H1 (cell line): ENCODE data around the gene SGCE.

Experiments
- BRCA1 ChIP-seq: IDR thresholded peaks from 2 replicates; pipeline ENCODE4 v1.6.1; 2012; ENCODE audit warnings: low read depth, low read length, improper control_type of control experiment
- CBX5 ChIP-seq: fragments of 300-800, 300-1000 bp; sonication (generic); IDR thresholded peaks from 2 replicates; pipeline ENCODE4 v1.7.1; 2016; ENCODE audit warnings: antibody characterized with exemption, low read length, low read depth
- CEBPB ChIP-seq: IDR thresholded peaks from 2 replicates; pipeline ENCODE4 v1.6.1; 2012; ENCODE audit warnings: low read depth, low read length
- EP300 ChIP-seq, 2 experiments: IDR thresholded peaks; 1 replicate in 1 of 2; 2 replicates in 1 of 2; pipeline ENCODE4 v1.6.1; 2011 to 2012; ENCODE audit warnings: low read depth in 2 of 2, low read length in 2 of 2, mild to moderate bottlenecking in 2 of 2, borderline replicate concordance in 1 of 2, inconsistent platforms in 1 of 2, moderate library complexity in 1 of 2
- GABPA ChIP-seq: IDR thresholded peaks from 2 replicates; pipeline ENCODE4 v1.6.1; 2011; ENCODE audit warnings: mild to moderate bottlenecking, low read length, moderate library complexity, borderline replicate concordance; ENCODE audit not compliant: insufficient read depth
- JUN ChIP-seq: IDR thresholded peaks from 2 replicates; pipeline ENCODE4 v1.6.1; 2011; ENCODE audit warnings: low read depth, mild to moderate bottlenecking, improper control_type of control experiment, low read length
- POLR2A ChIP-seq, 2 experiments: IDR thresholded peaks; 1 replicate in 1 of 2; 2 replicates in 1 of 2; pipeline ENCODE4 v1.6.1; 2011; ENCODE audit warnings: low read depth in 2 of 2, low read length in 2 of 2, mild to moderate bottlenecking in 2 of 2; ENCODE audit errors: control extremely low read depth in 1 of 2
- RBBP5 ChIP-seq: IDR thresholded peaks from 2 replicates; pipeline ENCODE4 v1.7.1; 2012; ENCODE audit warnings: low read depth, mild to moderate bottlenecking, inconsistent platforms, low read length, moderate library complexity, borderline replicate concordance
- TAF1 ChIP-seq: IDR thresholded peaks from 2 replicates; pipeline ENCODE4 v1.6.1; 2011; ENCODE audit warnings: mild to moderate bottlenecking, low read depth, low read length

DNA sequence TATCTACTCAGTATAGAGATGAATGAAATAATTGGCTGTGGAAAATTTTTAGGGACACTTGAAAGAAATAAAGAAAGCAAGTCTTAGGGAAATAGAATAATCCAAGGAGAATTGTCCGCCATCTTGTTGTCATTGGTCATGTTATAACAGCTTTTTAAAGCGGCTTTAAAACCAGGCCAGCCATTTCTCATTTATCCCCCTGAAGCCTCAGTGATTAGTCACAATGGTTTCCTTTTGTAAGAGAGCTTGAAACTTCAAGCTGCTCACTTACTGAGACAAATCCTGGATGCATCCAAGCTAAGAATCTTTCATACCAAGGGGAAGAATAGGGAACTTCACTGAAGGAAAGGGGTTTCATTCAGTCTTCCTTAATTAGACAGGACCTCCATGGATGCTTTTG, 67.9 kb downstream of the SGCE start:
- TF ChIP-seq BRCA1 (no peak), JUN (no peak), EP300 (IDR thresholded peaks at IDR 0.05; ENCODE audit: borderline replicate concordance in 1 of 2, low read depth in 2 of 2, low read length in 2 of 2) (no peak), POLR2A (IDR thresholded peaks at IDR 0.05; ENCODE audit: control extremely low read depth in 1 of 2, low read depth in 2 of 2, low read length in 2 of 2) (no peak), CEBPB (no peak), GABPA (no peak), CBX5 (no peak), RBBP5 (no peak), TAF1 (no peak)
